Activated CD4-positive, alpha-beta T cell treated with anti-CD3 and anti-CD28 coated beads, Interleukin-2, amount 10 ng/mL, durations not matched to agents 7 days and 5 days (primary cell): ENCODE measurements around the gene MAGEB16. TPM values are rescaled to one million over a fixed set of nuclear protein-coding genes. Genes with fewer than 3 reads are reported as not detected.

Experiments
- CTCF ChIA-PET: fragments of 350-600 bp; sonication (Branson Sonifier 250); formaldehyde crosslinking; loops from one replicate; lab custom pipeline; 2021; ENCODE audit warnings: antibody characterized with exemption; lab: Charles Lee
- POLR2A ChIA-PET: fragments of 350-600 bp; sonication (Branson Sonifier 250); formaldehyde crosslinking; loops from one replicate; lab custom pipeline; 2021; ENCODE audit warnings: antibody characterized with exemption; lab: Charles Lee
- DNase-seq: peaks from one replicate; pipeline ENCODE4 v3.0.0-alpha.2; 2020
- H3K27ac Mint-ChIP-seq: one replicate; pipeline ENCODE4 v1.8.0; 2021; ENCODE audit warnings: mild to moderate bottlenecking, moderate library complexity, mixed read lengths
- H3K27me3 Mint-ChIP-seq: one replicate; pipeline ENCODE4 v1.8.0; 2021; ENCODE audit warnings: mixed read lengths
- H3K36me3 Mint-ChIP-seq: one replicate; pipeline ENCODE4 v1.8.0; 2021; ENCODE audit warnings: low read depth, mixed read lengths
- H3K4me1 Mint-ChIP-seq: one replicate; pipeline ENCODE4 v1.8.0; 2021; ENCODE audit warnings: mixed read lengths
- H3K4me3 Mint-ChIP-seq: one replicate; pipeline ENCODE4 v1.8.0; 2021; ENCODE audit warnings: mild to moderate bottlenecking, moderate library complexity, mixed read lengths
- H3K9me3 Mint-ChIP-seq: one replicate; pipeline ENCODE4 v1.8.0; 2021; ENCODE audit warnings: mixed read lengths
- total RNA-seq, 2 experiments: library from RNA; stranded (reverse); gene quantifications; one replicate each; pipeline ENCODE4 v1.2.3, GENCODE V29; 2021

MAGEB16 gene
- not detected for total RNA-seq

DNA sequence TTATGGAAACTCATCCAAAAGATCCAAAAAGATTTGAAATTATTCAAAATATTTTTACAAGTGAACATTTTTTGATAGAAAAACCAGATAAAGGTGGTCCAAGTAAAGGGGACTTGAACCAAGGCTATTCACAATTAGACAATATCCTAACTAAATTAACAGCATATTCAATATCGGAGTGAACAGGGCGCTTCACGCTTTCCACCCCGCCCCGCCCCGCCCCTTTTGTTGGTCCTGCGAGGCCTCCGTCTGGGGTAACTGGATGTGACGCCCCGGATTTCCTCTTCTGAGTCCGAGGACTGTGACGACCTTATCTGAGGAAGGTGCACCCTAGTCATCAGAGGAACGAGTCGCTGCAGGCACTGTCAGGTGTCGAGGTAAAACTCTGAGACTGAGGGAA lies at the start of gene MAGEB16:
Gene MAGEB16, plus strand, starts transcription at position 301 of the 400 bp plus-strand sequence. CDS start 3,855 bp downstream, outside the sequence.
- Mint-ChIP-seq H3K27me3 (no peaks in the 10 kb centered on the region), H3K4me3 (no peak within 1 kb of the TSS), H3K36me3 (no peaks in the 10 kb centered on the region), H3K4me1 (no peaks in the 10 kb centered on the region), H3K9me3 (no peaks in the 10 kb centered on the region), H3K27ac (no peak within 1 kb of the TSS)
- ChIA-PET POLR2A (no interaction called here), CTCF (no interaction called here)
- no peak for DNase-seq

GRCh38 chrX:35773958-35774564 lies 24.1 kb upstream of the MAGEB16 start:
- ChIA-PET POLR2A (no interaction called here), CTCF (no interaction called here)
- H3K36me3 Mint-ChIP-seq = no peaks in the 10 kb centered on the region
- H3K9me3 Mint-ChIP-seq = no peaks in the 10 kb centered on the region
- no peaks in the 10 kb centered on the region for H3K4me1 Mint-ChIP-seq
- H3K27ac Mint-ChIP-seq = no peak overlapping the region
- no peaks in the 10 kb centered on the region for H3K27me3 Mint-ChIP-seq
- H3K4me3 Mint-ChIP-seq = no peak overlapping the region
- DNase-seq = no peak

- CTCF ChIA-PET = no interaction called here
- DNase-seq = no peak
- Mint-ChIP-seq H3K36me3 (no peaks in the 10 kb centered on the region), H3K4me3 (no peak overlapping the region), H3K4me1 (no peaks in the 10 kb centered on the region), H3K27ac (no peak overlapping the region), H3K9me3 (no peaks in the 10 kb centered on the region), H3K27me3 (no peaks in the 10 kb centered on the region)
- POLR2A ChIA-PET = no interaction called here
Measured at GRCh38 chrX:35785075-35785474, 13.1 kb upstream of the MAGEB16 start.

DNA sequence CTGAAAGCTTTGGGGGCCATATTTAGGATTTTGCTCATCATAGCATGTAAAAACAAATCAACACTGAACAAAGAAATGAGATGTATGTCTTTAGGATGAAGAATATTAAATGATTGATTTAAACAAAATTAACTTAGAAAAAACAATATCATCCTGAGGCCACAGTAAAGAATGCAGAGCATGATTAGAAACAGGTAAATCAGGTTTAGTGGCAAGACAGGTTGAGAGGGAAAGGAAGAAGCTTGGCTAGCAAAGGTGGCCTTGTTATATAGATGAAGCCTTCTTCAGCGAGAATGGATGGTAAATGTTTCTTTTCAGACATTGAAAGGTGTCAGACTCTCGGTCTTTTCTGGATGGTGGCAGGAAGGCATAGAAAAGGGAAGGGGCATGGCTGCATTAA lies 11.9 kb upstream of the MAGEB16 start:
- ChIA-PET CTCF (no interaction called here), POLR2A (no interaction called here)
- H3K36me3 Mint-ChIP-seq = no peaks in the 10 kb centered on the region
- no peak overlapping the region for H3K4me3 Mint-ChIP-seq
- no peak overlapping the region for H3K27ac Mint-ChIP-seq
- no peaks in the 10 kb centered on the region for H3K4me1 Mint-ChIP-seq
- no peaks in the 10 kb centered on the region for H3K27me3 Mint-ChIP-seq
- DNase-seq = no peak
- no peaks in the 10 kb centered on the region for H3K9me3 Mint-ChIP-seq

- Mint-ChIP-seq H3K27ac (no peak overlapping the region), H3K9me3 (no peaks in the 10 kb centered on the region), H3K4me1 (no peaks in the 10 kb centered on the region), H3K27me3 (no peaks in the 10 kb centered on the region), H3K4me3 (no peak overlapping the region), H3K36me3 (no peaks in the 10 kb centered on the region)
- POLR2A ChIA-PET = no interaction called here
- DNase-seq = no peak
- CTCF ChIA-PET = no interaction called here
Measured at GRCh38 chrX:35787867-35788266, 10.3 kb upstream of the MAGEB16 start.

- CTCF ChIA-PET = no interaction called here
- no peak for DNase-seq
- Mint-ChIP-seq H3K27ac (no peak overlapping the region), H3K4me3 (no peak overlapping the region), H3K27me3 (no peaks in the 10 kb centered on the region), H3K36me3 (no peaks in the 10 kb centered on the region), H3K9me3 (no peaks in the 10 kb centered on the region), H3K4me1 (no peaks in the 10 kb centered on the region)
- POLR2A ChIA-PET = no interaction called here
Measured at GRCh38 chrX:35800474-35800873, 2.3 kb downstream of the MAGEB16 start.

DNA sequence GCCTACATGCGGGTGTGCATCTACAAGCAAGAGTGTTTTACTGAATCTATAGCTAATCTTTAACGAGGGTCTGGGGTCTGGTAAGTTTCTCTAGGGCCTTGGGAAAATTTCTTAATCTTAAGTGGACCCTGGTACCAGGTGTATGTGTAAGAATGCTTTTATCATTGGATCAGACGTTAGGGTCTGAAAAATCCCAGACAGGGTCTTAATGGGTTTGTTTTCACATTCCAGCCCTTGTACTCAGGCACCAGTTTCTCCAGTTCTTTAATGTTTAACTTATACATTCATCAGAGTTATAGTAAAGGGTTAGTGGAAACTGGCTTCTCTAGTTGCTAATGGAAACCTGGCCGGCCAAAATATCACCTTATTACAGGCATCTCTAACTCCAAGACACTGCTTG lies 11.6 kb downstream of the MAGEB16 start:
- Mint-ChIP-seq H3K27ac (no peak overlapping the region), H3K4me3 (no peak overlapping the region), H3K27me3 (no peaks in the 10 kb centered on the region), H3K36me3 (no peaks in the 10 kb centered on the region), H3K9me3 (no peaks in the 10 kb centered on the region), H3K4me1 (no peaks in the 10 kb centered on the region)
- DNase-seq = no peak
- POLR2A ChIA-PET = no interaction called here
- CTCF ChIA-PET = no interaction called here

DNA sequence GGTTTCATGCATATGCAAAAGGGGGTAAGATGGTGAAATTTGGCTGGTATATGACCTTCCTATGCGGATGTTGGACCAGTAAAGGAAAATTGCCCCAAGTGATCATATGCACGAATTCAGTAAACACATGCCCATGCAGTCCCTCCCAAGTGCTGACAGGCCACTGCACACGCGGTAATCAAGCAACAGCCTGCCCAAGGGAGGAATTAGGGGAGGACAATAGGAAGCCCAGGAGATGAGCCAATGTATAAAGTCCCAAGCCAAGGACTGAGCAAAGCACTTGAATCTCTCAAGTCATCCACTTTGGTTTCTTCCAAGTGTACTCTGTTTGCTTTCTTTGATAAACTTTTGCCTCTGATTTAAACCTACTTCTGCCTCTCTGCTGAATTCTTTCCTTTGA lies 21.1 kb downstream of the MAGEB16 start:
- H3K4me3 Mint-ChIP-seq = no peak overlapping the region

DNA sequence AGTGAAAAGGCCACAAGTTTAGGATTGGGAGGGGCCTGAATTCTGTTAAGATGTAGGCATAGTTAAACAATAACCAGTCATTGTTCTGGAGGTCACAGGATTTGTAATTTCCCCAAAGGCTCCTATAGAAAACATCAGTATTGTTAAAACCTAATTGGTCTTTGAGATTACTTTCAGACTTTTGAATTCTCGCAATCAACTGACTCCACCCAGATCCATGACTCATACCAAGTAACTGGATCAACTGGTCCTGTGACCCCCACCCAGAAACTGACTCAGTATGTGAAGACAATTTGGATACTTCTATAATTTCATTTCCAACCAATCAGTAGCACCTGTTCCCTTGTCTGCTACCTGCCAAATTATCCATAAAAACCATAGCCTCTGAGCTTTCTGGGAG lies 28.4 kb downstream of the MAGEB16 start:
- Mint-ChIP-seq H3K27ac (no peak overlapping the region), H3K36me3 (no peaks in the 10 kb centered on the region), H3K4me3 (no peak overlapping the region), H3K27me3 (no peaks in the 10 kb centered on the region), H3K9me3 (no peaks in the 10 kb centered on the region), H3K4me1 (no peaks in the 10 kb centered on the region)
- ChIA-PET POLR2A (no interaction called here), CTCF (no interaction called here)
- no peak for DNase-seq

More for the DNA sequence above, 21.1 kb downstream of the MAGEB16 start:
- Mint-ChIP-seq H3K4me1 (no peaks in the 10 kb centered on the region), H3K9me3 (no peaks in the 10 kb centered on the region), H3K27me3 (no peaks in the 10 kb centered on the region), H3K27ac (no peak overlapping the region), H3K36me3 (no peaks in the 10 kb centered on the region)
- CTCF ChIA-PET = no interaction called here
- POLR2A ChIA-PET = no interaction called here
- no peak for DNase-seq

GRCh38 chrX:35829501-35829900 lies 31.4 kb downstream of the MAGEB16 start:
- CTCF ChIA-PET = no interaction called here
- no peaks in the 10 kb centered on the region for H3K4me1 Mint-ChIP-seq
- POLR2A ChIA-PET = no interaction called here
- H3K27ac Mint-ChIP-seq = no peak overlapping the region
- DNase-seq = no peak
- H3K4me3 Mint-ChIP-seq = no peak overlapping the region
- no peaks in the 10 kb centered on the region for H3K9me3 Mint-ChIP-seq
- no peaks in the 10 kb centered on the region for H3K27me3 Mint-ChIP-seq
- no peaks in the 10 kb centered on the region for H3K36me3 Mint-ChIP-seq

GRCh38 chrX:35841872-35842271 lies 43.7 kb downstream of the MAGEB16 start:
- H3K9me3 Mint-ChIP-seq = peaks cover 2% of the 10 kb centered on the region
- H3K4me1 Mint-ChIP-seq = no peaks in the 10 kb centered on the region
- no peak overlapping the region for H3K4me3 Mint-ChIP-seq
- no peak overlapping the region for H3K27ac Mint-ChIP-seq
- no peaks in the 10 kb centered on the region for H3K27me3 Mint-ChIP-seq
- no peaks in the 10 kb centered on the region for H3K36me3 Mint-ChIP-seq
- DNase-seq = no peak
- ChIA-PET CTCF (interaction anchor here (0.6 kb wide), 1 partner anchor 11 kb away, joined by 3 read pairs; no protein-coding TSS in a partner anchor), POLR2A (no interaction called here)

- Mint-ChIP-seq H3K9me3 (peaks cover 2% of the 10 kb centered on the region), H3K27ac (no peak overlapping the region), H3K4me1 (no peaks in the 10 kb centered on the region), H3K27me3 (no peaks in the 10 kb centered on the region), H3K4me3 (no peak overlapping the region), H3K36me3 (no peaks in the 10 kb centered on the region)
- POLR2A ChIA-PET = no interaction called here
- CTCF ChIA-PET = no interaction called here
- no peak for DNase-seq
Measured at GRCh38 chrX:35842674-35843073, 44.5 kb downstream of the MAGEB16 start.

GRCh38 chrX:35847736-35848135 lies 49.6 kb downstream of the MAGEB16 start:
- DNase-seq = no peak
- Mint-ChIP-seq H3K9me3 (no peaks in the 10 kb centered on the region), H3K4me1 (no peaks in the 10 kb centered on the region), H3K27ac (no peak overlapping the region), H3K4me3 (no peak overlapping the region), H3K36me3 (no peaks in the 10 kb centered on the region), H3K27me3 (no peaks in the 10 kb centered on the region)
- POLR2A ChIA-PET = no interaction called here
- CTCF ChIA-PET = no interaction called here
